ENCODE measurements around the gene GLS. TPM values are rescaled to one million over a fixed set of nuclear protein-coding genes. Genes with fewer than 3 reads are reported as not detected.

GLS gene
- total RNA-seq, 1 experiment from 2014 or later, result 97.4 TPM

GRCh38 chr2:190876631-190877030 is 4.0 kb upstream of the GLS start:
- Histone ChIP-seq H3K4me3 (replicated peaks in 1 of 2; ENCODE audit: low read depth in 1 of 2, low read length in 2 of 2) (no peak overlapping the region), H3K4me2 (ENCODE audit: low read length) (no peak overlapping the region), H3K9me3 (ENCODE audit: control insufficient read depth in 1 of 2, insufficient read depth in 1 of 2, low read depth in 1 of 2, low read length in 2 of 2) (no peaks in the 10 kb centered on the region), H3K79me2 (ENCODE audit: insufficient read depth, low read length) (peaks cover 6% of the 10 kb centered on the region), H3K9ac (ENCODE audit: low read length) (no peak overlapping the region), H3K27me3 (ENCODE audit: insufficient read depth, low read length) (no peaks in the 10 kb centered on the region), H2AFZ (ENCODE audit: low read depth, low read length, poor library complexity, severe bottlenecking) (no peak overlapping the region), H3K27ac (ENCODE audit: low read depth, low read length) (no peak overlapping the region), H3K4me1 (ENCODE audit: control insufficient read depth in 1 of 2, insufficient read depth in 2 of 2, low read length in 2 of 2) (peaks cover 7 to 10% of the 10 kb centered on the region in 2 experiments), H3K9me2 (ENCODE audit: insufficient read depth) (no peaks in the 10 kb centered on the region; the same call in 1 of the 2 replicates), H4K20me1 (ENCODE audit: insufficient read depth) (no peaks in the 10 kb centered on the region), H3K36me3 (ENCODE audit: control insufficient read depth in 1 of 2, insufficient read depth in 2 of 2, low read length in 2 of 2) (no peaks in the 10 kb centered on the region)
- no peak for DNase-seq (ENCODE audit: low read depth, low spot score)
- CTCF ChIA-PET, result no interaction called here
- BruUV-seq (replicated peaks), result no TSS peak
- POLR2A ChIA-PET, result no interaction called here
- intact Hi-C loops (cut with micrococcal nuclease), result no loop called here
- no peak for ATAC-seq
- RAD21 ChIA-PET (ENCODE audit: low non-redundant PET in 1 of 2, low total read pairs in 2 of 2, uncharacterized antibody in 2 of 2, unreplicated experiment in 2 of 2), result no interaction called here
- TF ChIP-seq ZNF274 (IDR thresholded peaks at IDR 0.05; ENCODE audit: low read depth, low read length) (no peak), ELF1 (IDR thresholded peaks at IDR 0.05; ENCODE audit: borderline replicate concordance, low read depth) (no peak), TCF7L2 (IDR thresholded peaks at IDR 0.05; ENCODE audit: borderline replicate concordance, extremely low read depth, insufficient read depth, insufficient read length) (no peak), YY1 (IDR thresholded peaks at IDR 0.05; ENCODE audit: extremely low read depth, insufficient replicate concordance, low read depth, low read length) (no peak), EZH2phosphoT487 (IDR thresholded peaks at IDR 0.05; ENCODE audit: borderline replicate concordance) (no peak), EGR1 (IDR thresholded peaks at IDR 0.05; ENCODE audit: low read depth) (no peak), RAD21 (IDR thresholded peaks at IDR 0.05; ENCODE audit: low read depth) (no peak)
- TF ChIP-seq, protein P1, sequence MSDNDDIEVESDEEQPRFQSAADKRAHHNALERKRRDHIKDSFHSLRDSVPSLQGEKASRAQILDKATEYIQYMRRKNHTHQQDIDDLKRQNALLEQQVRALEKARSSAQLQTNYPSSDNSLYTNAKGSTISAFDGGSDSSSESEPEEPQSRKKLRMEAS (IDR thresholded peaks at IDR 0.05), result no peak
- TF ChIP-seq, protein P2, sequence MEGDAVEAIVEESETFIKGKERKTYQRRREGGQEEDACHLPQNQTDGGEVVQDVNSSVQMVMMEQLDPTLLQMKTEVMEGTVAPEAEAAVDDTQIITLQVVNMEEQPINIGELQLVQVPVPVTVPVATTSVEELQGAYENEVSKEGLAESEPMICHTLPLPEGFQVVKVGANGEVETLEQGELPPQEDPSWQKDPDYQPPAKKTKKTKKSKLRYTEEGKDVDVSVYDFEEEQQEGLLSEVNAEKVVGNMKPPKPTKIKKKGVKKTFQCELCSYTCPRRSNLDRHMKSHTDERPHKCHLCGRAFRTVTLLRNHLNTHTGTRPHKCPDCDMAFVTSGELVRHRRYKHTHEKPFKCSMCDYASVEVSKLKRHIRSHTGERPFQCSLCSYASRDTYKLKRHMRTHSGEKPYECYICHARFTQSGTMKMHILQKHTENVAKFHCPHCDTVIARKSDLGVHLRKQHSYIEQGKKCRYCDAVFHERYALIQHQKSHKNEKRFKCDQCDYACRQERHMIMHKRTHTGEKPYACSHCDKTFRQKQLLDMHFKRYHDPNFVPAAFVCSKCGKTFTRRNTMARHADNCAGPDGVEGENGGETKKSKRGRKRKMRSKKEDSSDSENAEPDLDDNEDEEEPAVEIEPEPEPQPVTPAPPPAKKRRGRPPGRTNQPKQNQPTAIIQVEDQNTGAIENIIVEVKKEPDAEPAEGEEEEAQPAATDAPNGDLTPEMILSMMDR (IDR thresholded peaks at IDR 0.05 in 2 of 3, conservative IDR thresholded peaks at IDR 0.05 in 1 of 3; ENCODE audit: borderline replicate concordance in 1 of 3, insufficient read depth in 1 of 3, low read depth in 2 of 3, low read length in 2 of 3), result no peak
- TF ChIP-seq, protein P3, sequence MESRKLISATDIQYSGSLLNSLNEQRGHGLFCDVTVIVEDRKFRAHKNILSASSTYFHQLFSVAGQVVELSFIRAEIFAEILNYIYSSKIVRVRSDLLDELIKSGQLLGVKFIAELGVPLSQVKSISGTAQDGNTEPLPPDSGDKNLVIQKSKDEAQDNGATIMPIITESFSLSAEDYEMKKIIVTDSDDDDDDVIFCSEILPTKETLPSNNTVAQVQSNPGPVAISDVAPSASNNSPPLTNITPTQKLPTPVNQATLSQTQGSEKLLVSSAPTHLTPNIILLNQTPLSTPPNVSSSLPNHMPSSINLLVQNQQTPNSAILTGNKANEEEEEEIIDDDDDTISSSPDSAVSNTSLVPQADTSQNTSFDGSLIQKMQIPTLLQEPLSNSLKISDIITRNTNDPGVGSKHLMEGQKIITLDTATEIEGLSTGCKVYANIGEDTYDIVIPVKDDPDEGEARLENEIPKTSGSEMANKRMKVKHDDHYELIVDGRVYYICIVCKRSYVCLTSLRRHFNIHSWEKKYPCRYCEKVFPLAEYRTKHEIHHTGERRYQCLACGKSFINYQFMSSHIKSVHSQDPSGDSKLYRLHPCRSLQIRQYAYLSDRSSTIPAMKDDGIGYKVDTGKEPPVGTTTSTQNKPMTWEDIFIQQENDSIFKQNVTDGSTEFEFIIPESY (IDR thresholded peaks at IDR 0.05; ENCODE audit: extremely low read depth, insufficient replicate concordance, low read length), result no peak

All from HCT116 (cell line).